Panc1 (cell line): ENCODE data around the gene ANO4. TPM values are rescaled to one million over a fixed set of nuclear protein-coding genes. Genes with fewer than 3 reads are reported as not detected.
"Not testable (repeated sequence)": the region's sequence is repeated elsewhere in the genome, so short reads cannot be mapped to it uniquely, and the experiment has no call there.

Experiments used
- ATAC-seq: fragments of 200-7000 bp; cut with Tn5 transposase; 2 replicates; pipeline ENCODE4 v1.9.1; 2020; ENCODE audit warnings: mild to moderate bottlenecking, moderate library complexity
- BruUV-seq: library from RNA; stranded (reverse); fragments of 400-500 nt; replicated peaks from 2 replicates; lab custom pipeline; 2021; lab: Mats Ljungman, UMichigan
- CTCF ChIA-PET: fragments of 300-600 bp; sonication (Branson Sonifier 250); formaldehyde crosslinking; loops from one replicate; lab custom pipeline; 2022; ENCODE audit warnings: antibody characterized with exemption; lab: Charles Lee
- POLR2A ChIA-PET: fragments of 300-600 bp; sonication (Branson Sonifier 250); formaldehyde crosslinking; loops from one replicate; lab custom pipeline; 2022; ENCODE audit warnings: antibody characterized with exemption; lab: Charles Lee
- DNase-seq: peaks from one replicate; pipeline ENCODE4 v3.0.0-alpha.2; 2010; ENCODE audit warnings: low read depth, low spot score
- H3K27ac ChIP-seq: 2 replicates; pipeline ENCODE4 v1.5.1; 2011; ENCODE audit warnings: mild to moderate bottlenecking, low read length, inconsistent platforms
- H3K27me3 ChIP-seq: fragments of 200-500 bp; sonication (Bioruptor generic); 2 replicates; pipeline ENCODE4 v1.6.0; 2014; ENCODE audit warnings: low read length, inconsistent platforms; ENCODE audit not compliant: control insufficient read depth, insufficient read depth
- H3K36me3 ChIP-seq: fragments of 200-500 bp; sonication (Bioruptor generic); 2 replicates; pipeline ENCODE4 v1.5.1; 2014; ENCODE audit warnings: inconsistent platforms, mild to moderate bottlenecking, low read length, moderate library complexity; ENCODE audit not compliant: control insufficient read depth, insufficient read depth
- H3K4me1 ChIP-seq: 2 replicates; pipeline ENCODE4 v1.5.1; 2011; ENCODE audit warnings: inconsistent platforms, mild to moderate bottlenecking, low read length, moderate library complexity; ENCODE audit not compliant: control insufficient read depth, insufficient read depth
- H3K4me3 ChIP-seq, 2 experiments: 2 replicates each; pipeline ENCODE4 v1.5.1; 2011 to 2012; ENCODE audit warnings: low read depth in 2 of 2, low read length in 2 of 2, mild to moderate bottlenecking in 2 of 2, inconsistent platforms in 1 of 2, moderate library complexity in 1 of 2
- H3K9me3 ChIP-seq: fragments of 200-500 bp; sonication (Bioruptor generic); 2 replicates; pipeline ENCODE4 v1.5.1; 2014; ENCODE audit warnings: low read depth, mild to moderate bottlenecking, inconsistent platforms, low read length, moderate library complexity; ENCODE audit not compliant: control insufficient read depth, insufficient read depth
- CTCF ChIP-seq: fragments of 450-650 bp; IDR thresholded peaks from 2 replicates; pipeline ENCODE4 v1.5.1; 2017; ENCODE audit warnings: mild to moderate bottlenecking
- POLR2AphosphoS5 ChIP-seq: IDR thresholded peaks from 2 replicates; pipeline ENCODE4 v1.6.1; 2012; ENCODE audit warnings: mild to moderate bottlenecking, low read depth, low read length, moderate library complexity
- REST ChIP-seq, 2 experiments: IDR thresholded peaks; 2 replicates each; pipeline ENCODE4 v1.6.1; 2011 to 2012; ENCODE audit warnings: low read depth in 2 of 2, control low read depth in 1 of 2, low read length in 1 of 2, mild to moderate bottlenecking in 1 of 2, moderate library complexity in 1 of 2; ENCODE audit not compliant: insufficient read depth in 1 of 2
- SIN3A ChIP-seq: IDR thresholded peaks from 2 replicates; pipeline ENCODE4 v1.6.1; 2012; ENCODE audit warnings: low read depth, mild to moderate bottlenecking, low read length, moderate library complexity, borderline replicate concordance; ENCODE audit not compliant: insufficient read depth
- TCF7L2 ChIP-seq: IDR thresholded peaks from 2 replicates; pipeline ENCODE4 v1.6.1; 2011; ENCODE audit warnings: mild to moderate bottlenecking, low read depth, low read length, inconsistent platforms
- in situ Hi-C: cut with HindIII; loops from 2 replicates; pipeline ENCODE4 v1.10.0; 2016; ENCODE audit warnings: low sequenced_read_pairs, low pct_unique_long_range_greater_than_20kb
- intact Hi-C: fragments of 100-400 bp; cut with micrococcal nuclease; formaldehyde crosslinking; loops from one replicate; pipeline ENCODE4 v1.10.0; 2022; ENCODE audit not compliant: unreplicated experiment
- total RNA-seq: library from RNA; stranded (reverse); gene quantifications from one replicate; pipeline ENCODE4 v1.2.1, GENCODE V29; 2021; ENCODE audit not compliant: unreplicated experiment

The ANO4 gene
- total RNA-seq, 1 experiment from 2014 or later = not detected

GRCh38 chr12:100986595-100987547 is 192.3 kb downstream of the ANO4 start:
- DNase-seq (no peak), ATAC-seq (no peak)
- in situ Hi-C loops (no loop called here), intact Hi-C loops (no loop called here)
- Histone ChIP-seq H3K27ac (no peak overlapping the region), H3K9me3 (no peaks in the 10 kb centered on the region), H3K27me3 (no peaks in the 10 kb centered on the region), H3K4me1 (no peaks in the 10 kb centered on the region), H3K36me3 (no peaks in the 10 kb centered on the region), H3K4me3 (no peak overlapping the region)
- TF ChIP-seq REST (IDR thresholded peaks at IDR 0.05; ENCODE audit: insufficient read depth in 1 of 2, low read depth in 2 of 2, low read length in 1 of 2) (no peak), POLR2AphosphoS5 (no peak), TCF7L2 (no peak), SIN3A (no peak), CTCF (no peak)
- CTCF ChIA-PET = no interaction called here
- POLR2A ChIA-PET = no interaction called here
- BruUV-seq = no TSS peak

GRCh38 chr12:100987552-100988521 is 193.3 kb downstream of the ANO4 start:
- DNase-seq (no peak), ATAC-seq (no peak)
- ChIA-PET POLR2A (no interaction called here), CTCF (no interaction called here)
- intact Hi-C loops = no loop called here
- Histone ChIP-seq H3K4me3 (no peak overlapping the region), H3K9me3 (no peaks in the 10 kb centered on the region), H3K27ac (no peak overlapping the region), H3K36me3 (no peaks in the 10 kb centered on the region), H3K27me3 (no peaks in the 10 kb centered on the region), H3K4me1 (no peaks in the 10 kb centered on the region)
- no peak for TF ChIP-seq CTCF
- BruUV-seq = no TSS peak
- in situ Hi-C loops = no loop called here

- H3K9me3 ChIP-seq, CTCF ChIA-PET, ATAC-seq, in situ Hi-C loops, BruUV-seq, POLR2A ChIA-PET, H3K27ac ChIP-seq, H3K36me3 ChIP-seq, DNase-seq, H3K4me1 ChIP-seq, H3K27me3 ChIP-seq, H3K4me3 ChIP-seq, intact Hi-C loops: not testable (repeated sequence)
Observed at GRCh38 chr12:100989509-100989908, 194.9 kb downstream of the ANO4 start.
